Hematopoietic multipotent progenitor cell treated with erythropoietin and hydrocortisone succinate and interleukin-3 and kit ligand, for 17 days (in vitro differentiated cells): ENCODE results near the gene RHOJ.
"Not testable (repeated sequence)": the region's sequence is repeated elsewhere in the genome, so short reads cannot be mapped to it uniquely, and the experiment has no call there.

Source experiments
- DNase-seq: peaks from one replicate; pipeline ENCODE4 v3.0.0-alpha.2; 2015; ENCODE audit warnings: low spot score

Gene RHOJ

GRCh38 chr14:63204407-63205043 lies at the start of gene RHOJ:
RHOJ (plus strand) TSS chr14:63204443; CDS start chr14:63204870, 427 bp downstream.
- no peak for DNase-seq

- no peak for DNase-seq
Observed at GRCh38 chr14:63155511-63156185, 48.6 kb upstream of the RHOJ start.

GRCh38 chr14:63157195-63157594 lies 47.0 kb upstream of the RHOJ start:
- DNase-seq, result no peak

GRCh38 chr14:63163306-63163705 lies 40.9 kb upstream of the RHOJ start:
- DNase-seq, result no peak

- DNase-seq, result no peak
Observed at GRCh38 chr14:63164108-63164683, 40.0 kb upstream of the RHOJ start.

GRCh38 chr14:63165267-63165666 lies 39.0 kb upstream of the RHOJ start:
- not testable (repeated sequence) for DNase-seq

GRCh38 chr14:63167044-63167443 lies 37.2 kb upstream of the RHOJ start:
- DNase-seq, result no peak

- no peak for DNase-seq
Observed at GRCh38 chr14:63174760-63175191, 29.5 kb upstream of the RHOJ start.

GRCh38 chr14:63175531-63175930 lies 28.7 kb upstream of the RHOJ start:
- no peak for DNase-seq

GRCh38 chr14:63178912-63179311 lies 25.3 kb upstream of the RHOJ start:
- no peak for DNase-seq

- DNase-seq, result no peak
Observed at GRCh38 chr14:63179383-63179782, 24.9 kb upstream of the RHOJ start.

GRCh38 chr14:63180011-63180410 lies 24.2 kb upstream of the RHOJ start:
- DNase-seq, result no peak

GRCh38 chr14:63182968-63183367 lies 21.3 kb upstream of the RHOJ start:
- DNase-seq, result no peak

- DNase-seq, result no peak
Observed at GRCh38 chr14:63186453-63186852, 17.8 kb upstream of the RHOJ start.

- no peak for DNase-seq
Observed at GRCh38 chr14:63191211-63191610, 13.0 kb upstream of the RHOJ start.

GRCh38 chr14:63192085-63192484 lies 12.2 kb upstream of the RHOJ start:
- no peak for DNase-seq

- DNase-seq, result no peak
Observed at GRCh38 chr14:63193236-63193635, 11.0 kb upstream of the RHOJ start.

GRCh38 chr14:63200035-63200740 lies 4.1 kb upstream of the RHOJ start:
- DNase-seq, result no peak

- DNase-seq, result no peak
Observed at GRCh38 chr14:63200767-63201166, 3.5 kb upstream of the RHOJ start.

- DNase-seq, result no peak
Observed at GRCh38 chr14:63203015-63203414, 1.2 kb upstream of the RHOJ start.

- DNase-seq, result no peak
Observed at GRCh38 chr14:63203618-63204406, 431 bp upstream of the RHOJ start.

- no peak for DNase-seq
Observed at GRCh38 chr14:63205044-63205575, 867 bp downstream of the RHOJ start.
